H1 (cell line): ENCODE data around the gene MORN2. TPM values are rescaled to one million over a fixed set of nuclear protein-coding genes. Genes with fewer than 3 reads are reported as not detected.

Experiments used
- ATF3 ChIP-seq: IDR thresholded peaks from 2 replicates; pipeline ENCODE4 v1.6.1; 2011; ENCODE audit warnings: low read depth, mild to moderate bottlenecking, low read length; ENCODE audit not compliant: insufficient read depth
- CHD7 ChIP-seq: fragments of 300-600 bp; sonication (generic); IDR thresholded peaks from 2 replicates; pipeline ENCODE4 v1.7.1; 2012; ENCODE audit warnings: low read length, moderate library complexity, mild to moderate bottlenecking, inconsistent platforms; ENCODE audit not compliant: insufficient replicate concordance
- KDM5A ChIP-seq: fragments of 200-600 bp; IDR thresholded peaks from 2 replicates; pipeline ENCODE4 v1.7.1; 2012; ENCODE audit warnings: mild to moderate bottlenecking, low read length, inconsistent platforms, mixed read lengths
- SP2 ChIP-seq: IDR thresholded peaks from 2 replicates; pipeline ENCODE4 v1.6.1; 2012; ENCODE audit warnings: mild to moderate bottlenecking, low read length, inconsistent platforms
- TAF7 ChIP-seq: optimal IDR thresholded peaks from 2 replicates; pipeline ENCODE3; 2011; ENCODE audit warnings: low read depth, mild to moderate bottlenecking, inconsistent platforms, low read length, moderate library complexity, borderline replicate concordance
- polyA plus RNA-seq, 7 experiments: library from polyadenylated mRNA; depleted of rRNA in 3 of 7; stranded (reverse) in 5 of 7; unstranded in 2 of 7; fragments of >200 nt in 5 of 7; fragments of 200-250 nt in 2 of 7; gene quantifications; 1 replicate in 5 of 7; 2 replicates in 1 of 7; 4 replicates in 1 of 7; pipeline versions ENCODE4 v1.2.1 to v1.2.3, GENCODE V29; 2011 to 2013; ENCODE audit warnings: missing spikeins in 2 of 7, mixed read lengths in 2 of 7
- total RNA-seq: library from RNA; stranded (reverse); fragmentation: NEBNext Ultra II Directional; extraction: Animal tissue kit (Norgen Biotek cat#: 25700); gene quantifications from 2 replicates; pipeline ENCODE4 v1.2.1, GENCODE V29; 2021

The MORN2 gene
- total and polyA plus RNA-seq, 2 of the 8 experiments (the other 6 are each of a cell fraction or from before 2014, with no cell fraction given): 7.2 to 11.3 TPM

- TF ChIP-seq CHD7 (no peak), ATF3 (no peak), TAF7 (no peak), SP2 (no peak), KDM5A (no peak)
- TF ChIP-seq, all 59 proteins: peak for 0
Observed at GRCh38 chr2:38889575-38889974, 13.8 kb downstream of the MORN2 start, which contains the start of gene ARHGEF33 (continued).
